Right kidney (tissue), 1 donor: ENCODE measurements around the gene DPP9.
"Not testable (repeated sequence)": the region's sequence is repeated elsewhere in the genome, so short reads cannot be mapped to it uniquely, and the experiment has no call there.

Experiments used
- DNase-seq: peaks from one replicate; pipeline ENCODE4 v3.0.0-alpha.2; 2016

Gene DPP9

GRCh38 chr19:4687396-4687795 is 36.2 kb downstream of the DPP9 start:
- no peak for DNase-seq

- DNase-seq, result no peak
These were observed 36.9 kb downstream of the DPP9 start for GRCh38 chr19:4686700-4687099.

GRCh38 chr19:4684312-4685095 is 39.1 kb downstream of the DPP9 start:
- DNase-seq, result no peak

GRCh38 chr19:4682417-4683200 is 41.0 kb downstream of the DPP9 start:
- DNase-seq, result no peak

GRCh38 chr19:4680021-4680420 is 43.6 kb downstream of the DPP9 start:
- not testable (repeated sequence) for DNase-seq

- no peak for DNase-seq
These were observed 44.5 kb downstream of the DPP9 start for GRCh38 chr19:4678881-4679790.

- no peak for DNase-seq
These were observed 46.5 kb downstream of the DPP9 start for GRCh38 chr19:4676955-4677731.

- DNase-seq, result no peak
These were observed 48.3 kb downstream of the DPP9 start for GRCh38 chr19:4675346-4675745.

GRCh38 chr19:4673726-4674125 is 49.9 kb downstream of the DPP9 start:
- DNase-seq, result no peak

- DNase-seq, result no peak
These were observed 50.4 kb downstream of the DPP9 start for GRCh38 chr19:4673216-4673615.

GRCh38 chr19:4671185-4671851 is 52.3 kb downstream of the DPP9 start:
- DNase-seq, result no peak

- peak; percentile 77 for DNase-seq
These were observed 53.7 kb downstream of the DPP9 start, which contains the start of gene MYDGF for GRCh38 chr19:4669723-4670480. MYDGF (minus strand) TSS chr19:4670342; CDS start chr19:4670334, 8 bp downstream.

GRCh38 chr19:4664642-4665041 is 59.0 kb downstream of the DPP9 start:
- no peak for DNase-seq

GRCh38 chr19:4662812-4663211 is 60.8 kb downstream of the DPP9 start:
- DNase-seq, result no peak

GRCh38 chr19:4662020-4662695 is 61.5 kb downstream of the DPP9 start:
- no peak for DNase-seq

GRCh38 chr19:4660993-4661392 is 62.6 kb downstream of the DPP9 start:
- DNase-seq, result no peak

GRCh38 chr19:4660181-4660791 is 63.4 kb downstream of the DPP9 start:
- no peak for DNase-seq

- DNase-seq, result no peak
These were observed 65.8 kb downstream of the DPP9 start for GRCh38 chr19:4657835-4658234.

- no peak for DNase-seq
These were observed 66.4 kb downstream of the DPP9 start for GRCh38 chr19:4657262-4657661.
